Natural killer cell (primary cell): Measurements from ENCODE around the gene ZXDC. TPM values are rescaled to one million over a fixed set of nuclear protein-coding genes. Genes with fewer than 3 reads are reported as not detected.

Experiments used
- ATAC-seq, 3 donors: fragments of 150-1000 bp in 2 of 3; fragments of 200-7000 bp in 1 of 3; cut with Tn5 transposase; 1 replicate in 1 of 3; 2 replicates in 2 of 3; pipeline ENCODE4 v1.10.0; 2021; ENCODE audit warnings: mild to moderate bottlenecking in 2 of 3, moderate library complexity in 2 of 3
- DNase-seq, 2 donors: peaks; one replicate each; pipeline versions ENCODE4 v3.0.0 to v3.0.0-alpha.2; 2013 to 2021; ENCODE audit warnings: mixed read lengths in 1 of 2
- H3K27ac ChIP-seq: one replicate; pipeline ENCODE4 v1.5.1; 2013; ENCODE audit warnings: mild to moderate bottlenecking, low read length
- H3K27me3 ChIP-seq: one replicate; pipeline ENCODE4 v1.6.1; 2013; ENCODE audit warnings: low read length; ENCODE audit not compliant: control insufficient read depth, insufficient read depth
- H3K36me3 ChIP-seq: one replicate; pipeline ENCODE4 v1.6.1; 2013; ENCODE audit warnings: low read length; ENCODE audit not compliant: control insufficient read depth, insufficient read depth
- H3K4me1 ChIP-seq: one replicate; pipeline ENCODE4 v1.6.1; 2013; ENCODE audit warnings: low read length; ENCODE audit not compliant: control insufficient read depth, insufficient read depth
- H3K4me3 ChIP-seq: one replicate; pipeline ENCODE4 v1.5.1; 2013; ENCODE audit warnings: low read length
- H3K9me3 ChIP-seq: one replicate; pipeline ENCODE4 v1.6.1; 2013; ENCODE audit warnings: low read length; ENCODE audit not compliant: control insufficient read depth, insufficient read depth
- H3K27ac Mint-ChIP-seq, 2 donors: one replicate each; pipeline ENCODE4 v1.8.0; 2022; ENCODE audit warnings: mild to moderate bottlenecking in 2 of 2, mixed read lengths in 2 of 2, moderate library complexity in 1 of 2
- H3K27me3 Mint-ChIP-seq, 2 donors: one replicate each; pipeline ENCODE4 v1.8.0; 2022; ENCODE audit warnings: low read depth in 2 of 2, mixed read lengths in 2 of 2
- H3K36me3 Mint-ChIP-seq: one replicate; pipeline ENCODE4 v1.8.0; 2022; ENCODE audit warnings: mixed read lengths
- H3K4me1 Mint-ChIP-seq, 2 donors: one replicate each; pipeline ENCODE4 v1.8.0; 2022; ENCODE audit warnings: mixed read lengths in 2 of 2
- H3K4me3 Mint-ChIP-seq: one replicate; pipeline ENCODE4 v1.8.0; 2022; ENCODE audit warnings: mild to moderate bottlenecking, moderate library complexity, mixed read lengths
- H3K9me3 Mint-ChIP-seq, 2 donors: one replicate each; pipeline ENCODE4 v1.8.0; 2022; ENCODE audit warnings: mixed read lengths in 2 of 2
- CTCF ChIP-seq: fragments of 200-600 bp; IDR thresholded peaks from one replicate; pipeline ENCODE4 v1.8.0; 2022; ENCODE audit warnings: antibody characterized with exemption
- WGBS: methylation state at CpG from one replicate; pipeline ENCODE4 v1.1.7; 2013; ENCODE audit warnings: missing lambda C conversion rate; ENCODE audit not compliant: insufficient coverage; 5-methylcytosine and 5-hydroxymethylcytosine counted together
- intact Hi-C: fragments of 100-400 bp; cut with micrococcal nuclease; formaldehyde crosslinking; loops from one replicate; pipeline ENCODE4 v1.14.2; 2022
- total RNA-seq, 4 donors: library from RNA; stranded (reverse); fragments of 120-200 nt in 1 of 4; gene quantifications; one replicate each; pipeline versions ENCODE4 v1.2.3 to v1.2.4, GENCODE V29; 2013 to 2022

The ZXDC gene
- total RNA-seq, 3 donors from 2014 or later (not counting 1 experiment from before 2014, with no cell fraction given): 56.1 to 70.2 (median 68.4) TPM

GRCh38 chr3:126421573-126422119 lies 54.0 kb downstream of the ZXDC start:
- no peak for TF ChIP-seq CTCF
- ATAC-seq (no peak), DNase-seq (no peak)
- Mint-ChIP-seq H3K27me3 (no peaks in the 10 kb centered on the region), H3K4me1 (peaks cover 0 to 5% of the 10 kb centered on the region in 2 donors), H3K36me3 (peaks cover 7% of the 10 kb centered on the region), H3K9me3 (peaks cover 2 to 3% of the 10 kb centered on the region in 2 donors), H3K27ac (no peak overlapping the region), H3K4me3 (no peak overlapping the region)
- H3K9me3 ChIP-seq: peaks cover 4% of the 10 kb centered on the region
- 79% methylated on average over 10 of the region's 10 CpGs for WGBS
- H3K4me1 ChIP-seq: no peaks in the 10 kb centered on the region
- no peak overlapping the region for H3K4me3 ChIP-seq
- H3K27me3 ChIP-seq: no peaks in the 10 kb centered on the region
- no peaks in the 10 kb centered on the region for H3K36me3 ChIP-seq
- intact Hi-C loops: no loop called here
- H3K27ac ChIP-seq: no peak overlapping the region

- no peaks in the 10 kb centered on the region for H3K9me3 Mint-ChIP-seq
- Histone ChIP-seq H3K27ac (no peak overlapping the region), H3K9me3 (no peaks in the 10 kb centered on the region), H3K36me3 (no peaks in the 10 kb centered on the region), H3K4me3 (no peak overlapping the region), H3K4me1 (no peaks in the 10 kb centered on the region), H3K27me3 (no peaks in the 10 kb centered on the region)
- no peak overlapping the region for H3K27ac Mint-ChIP-seq
- no peak for DNase-seq
- no peaks in the 10 kb centered on the region for H3K36me3 Mint-ChIP-seq
- intact Hi-C loops: no loop called here
- H3K27me3 Mint-ChIP-seq: no peaks in the 10 kb centered on the region
- H3K4me1 Mint-ChIP-seq: peaks cover 0 to 5% of the 10 kb centered on the region in 2 donors
- 87% methylated on average over 20 of the region's 22 CpGs for WGBS
- no peak overlapping the region for H3K4me3 Mint-ChIP-seq
- no peak for TF ChIP-seq CTCF
- ATAC-seq: no peak
These were observed 55.6 kb downstream of the ZXDC start for GRCh38 chr3:126419886-126420786.

DNA sequence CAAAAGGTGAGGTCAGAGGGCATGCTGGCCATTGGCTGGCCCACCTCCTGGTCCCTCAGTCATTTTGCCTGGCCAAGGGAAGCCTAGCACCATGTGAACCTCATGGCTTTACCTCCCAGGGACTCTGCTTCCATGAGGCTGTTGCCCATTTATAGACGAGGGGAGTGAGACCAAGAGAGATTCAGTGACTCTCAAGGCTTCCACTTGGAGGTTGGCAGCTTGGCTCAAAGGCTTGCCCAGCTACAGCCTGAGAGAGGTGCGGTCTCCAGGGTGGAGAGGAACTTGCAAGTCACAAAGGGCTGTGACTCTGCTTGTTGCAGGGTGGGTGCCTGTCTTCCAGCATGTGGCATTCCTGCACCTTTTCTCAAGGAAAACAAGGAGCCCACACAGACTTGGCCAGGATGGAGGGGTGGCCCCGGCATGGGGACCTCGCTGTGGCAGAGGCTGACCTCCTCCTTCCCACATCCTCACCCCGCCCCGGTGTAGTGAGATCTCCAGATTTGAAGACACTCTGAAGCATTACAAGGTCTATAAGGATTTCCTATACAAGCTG lies 56.5 kb downstream of the ZXDC start:
- ATAC-seq (no peak), DNase-seq (no peak)
- H3K27me3 ChIP-seq: no peaks in the 10 kb centered on the region
- Mint-ChIP-seq H3K27me3 (no peaks in the 10 kb centered on the region), H3K4me1 (peaks cover 0 to 5% of the 10 kb centered on the region in 2 donors), H3K27ac (no peak overlapping the region), H3K36me3 (no peaks in the 10 kb centered on the region), H3K4me3 (no peak overlapping the region), H3K9me3 (no peaks in the 10 kb centered on the region)
- no peak overlapping the region for H3K27ac ChIP-seq
- no peaks in the 10 kb centered on the region for H3K4me1 ChIP-seq
- WGBS: 82% methylated on average over 6 of the region's 6 CpGs
- intact Hi-C loops: no loop called here
- no peak for TF ChIP-seq CTCF
- no peak overlapping the region for H3K4me3 ChIP-seq
- H3K9me3 ChIP-seq: no peaks in the 10 kb centered on the region
- H3K36me3 ChIP-seq: no peaks in the 10 kb centered on the region
